OCI-LY1 (cell line): Measurements from ENCODE around the gene PARD3B.

ENCODE experiments used
- CTCF ChIP-seq: fragments of 200-600 bp; sonication (generic), shearing (Covaris generic); IDR thresholded peaks from 2 replicates; pipeline ENCODE4 v1.5.1; 2017; ENCODE audit warnings: mild to moderate bottlenecking, antibody characterized with exemption, low read length, moderate library complexity, mixed read lengths
- EZH2 ChIP-seq: fragments of 200-600 bp; sonication (generic), shearing (Covaris generic); IDR thresholded peaks from 2 replicates; pipeline ENCODE4 v1.8.0; 2017; ENCODE audit warnings: borderline replicate concordance, mixed run types, mild to moderate bottlenecking, antibody characterized with exemption, low read length, moderate library complexity, mixed read lengths

DNA sequence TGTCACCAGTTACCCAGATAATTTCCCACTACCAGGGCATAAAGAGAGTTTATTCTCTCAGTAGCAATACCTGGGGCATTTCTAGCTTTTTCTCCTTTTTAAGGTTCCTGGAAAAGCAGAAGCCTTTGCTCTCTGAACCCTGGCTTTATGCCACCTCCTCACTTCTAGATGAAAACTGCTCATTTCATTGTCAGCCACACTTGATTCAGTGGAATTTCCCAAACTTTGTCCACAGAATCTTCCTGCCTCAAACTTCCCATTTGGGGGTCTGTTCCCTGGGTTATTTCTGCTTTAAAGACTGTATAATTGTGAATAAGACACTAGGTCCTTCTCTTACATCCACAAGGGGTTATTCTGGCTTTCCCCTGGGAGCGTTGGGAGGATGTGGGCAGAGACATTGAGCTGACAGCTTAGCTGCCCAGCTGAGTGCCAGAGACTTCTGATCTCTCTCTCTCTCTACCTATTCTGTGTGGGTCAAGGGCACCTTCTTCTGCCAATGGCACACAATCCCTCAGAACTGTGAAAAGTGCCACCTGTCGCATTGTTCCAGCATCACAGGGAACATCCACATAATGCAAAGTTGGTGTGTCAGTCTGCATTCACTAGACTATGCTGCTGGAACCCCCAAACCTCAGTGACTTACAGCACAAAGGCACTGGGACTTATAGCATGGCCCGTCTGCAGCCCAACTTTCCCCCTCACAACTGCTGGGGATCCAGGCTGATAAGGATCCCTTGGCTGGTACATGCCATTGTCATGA lies 1117.1 kb downstream of the PARD3B start:
- TF ChIP-seq CTCF (no peak), EZH2 (no peak)
